Left renal pelvis (tissue), 4 donors: ENCODE data around the gene FAM114A1. TPM values are rescaled to one million over a fixed set of nuclear protein-coding genes. Genes with fewer than 3 reads are reported as not detected.
"Not testable (repeated sequence)": the region's sequence is repeated elsewhere in the genome, so short reads cannot be mapped to it uniquely, and the experiment has no call there.

Experiments used
- DNase-seq, 4 donors: peaks; one replicate each; pipeline ENCODE4 v3.0.0-alpha.2; 2013; ENCODE audit warnings: low read depth in 4 of 4, low spot score in 3 of 4
- polyA plus RNA-seq, 4 donors: library from polyadenylated mRNA; unstranded; fragments of 120-200 nt; gene quantifications; one replicate each; pipeline ENCODE4 v1.2.1, GENCODE V29; 2013; ENCODE audit not compliant: insufficient read length in 4 of 4

Gene FAM114A1
- polyA plus RNA-seq, 4 donors: 29.5 to 85.1 (median 38.2) TPM

DNA sequence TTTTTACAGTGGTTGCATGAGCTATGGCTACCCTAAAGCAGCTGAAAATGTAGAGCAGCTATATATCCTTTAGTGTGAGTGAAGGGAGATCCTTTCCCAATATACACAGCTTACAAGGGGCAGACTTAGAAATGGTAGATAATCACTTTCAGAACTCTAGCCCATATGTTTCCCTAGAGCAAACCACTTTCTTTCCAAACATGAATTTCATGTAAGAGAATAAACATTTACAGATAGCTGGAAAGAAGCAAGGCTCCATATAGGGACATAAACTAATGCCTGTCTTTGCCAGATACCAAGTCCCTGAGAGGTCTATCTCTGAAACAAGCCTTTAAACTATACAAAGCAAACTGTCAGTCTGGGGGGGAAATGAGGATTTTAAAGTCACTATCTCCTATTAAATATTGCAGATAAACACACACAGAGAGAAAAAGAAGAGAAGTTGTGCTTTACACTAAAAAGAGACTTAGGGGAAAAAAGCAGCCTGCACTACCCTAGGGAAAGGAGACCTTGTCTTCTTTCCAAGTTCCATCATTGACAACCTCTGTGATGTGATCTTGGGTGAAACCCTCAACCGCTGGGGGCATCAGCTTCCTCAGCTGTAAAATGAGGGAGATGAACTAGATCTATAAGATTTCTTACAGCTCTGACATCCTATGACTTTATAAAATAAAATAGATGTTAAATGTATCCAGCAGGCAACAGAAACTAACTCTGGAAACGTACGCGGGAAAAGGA, 91.0 kb downstream of the FAM114A1 start:
- DNase-seq: no peak

- DNase-seq: not testable (repeated sequence)
These were observed 91.6 kb downstream of the FAM114A1 start for GRCh38 chr4:38959248-38959647.

DNA sequence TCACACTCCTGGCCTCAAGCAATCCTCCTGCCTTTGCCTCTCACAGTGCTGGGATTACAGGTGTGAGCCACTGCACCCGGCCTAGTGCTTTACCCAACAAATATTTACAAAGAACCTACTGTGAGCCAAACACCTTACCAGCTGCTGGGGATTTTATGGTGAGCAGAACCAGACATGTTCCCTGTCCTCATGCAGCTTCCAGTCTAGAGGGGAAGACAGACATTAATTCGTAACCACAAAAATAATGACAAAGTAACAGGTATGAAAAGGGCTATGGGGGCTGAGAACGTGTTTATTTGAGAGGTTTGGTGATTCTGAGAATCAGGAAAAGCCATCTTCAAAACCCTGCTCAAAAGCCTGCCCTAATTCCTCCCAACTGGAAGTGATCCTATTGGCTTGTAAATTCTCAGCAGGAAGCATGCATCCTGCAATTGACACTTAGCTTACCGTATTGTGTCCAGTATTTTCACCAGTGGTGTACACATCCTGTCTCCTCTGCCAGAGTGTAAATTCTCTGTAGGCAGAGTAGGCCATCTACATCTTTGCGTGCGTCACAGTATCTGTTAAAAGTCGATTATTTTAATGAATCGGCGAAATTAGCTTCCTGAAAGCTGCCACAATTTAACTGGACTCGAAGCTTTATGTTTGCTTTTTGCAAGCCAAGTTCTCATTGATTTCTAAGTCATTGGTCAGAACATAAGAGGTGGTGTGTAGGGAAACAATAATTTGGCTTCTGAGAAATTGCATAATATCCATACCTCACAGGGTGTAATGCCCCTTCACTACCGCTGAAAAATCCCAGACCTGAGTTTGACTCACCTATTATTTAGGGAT, 97.6 kb downstream of the FAM114A1 start:
- no peak for DNase-seq

- DNase-seq: no peak
These were observed 98.3 kb downstream of the FAM114A1 start for GRCh38 chr4:38965866-38966265.

DNA sequence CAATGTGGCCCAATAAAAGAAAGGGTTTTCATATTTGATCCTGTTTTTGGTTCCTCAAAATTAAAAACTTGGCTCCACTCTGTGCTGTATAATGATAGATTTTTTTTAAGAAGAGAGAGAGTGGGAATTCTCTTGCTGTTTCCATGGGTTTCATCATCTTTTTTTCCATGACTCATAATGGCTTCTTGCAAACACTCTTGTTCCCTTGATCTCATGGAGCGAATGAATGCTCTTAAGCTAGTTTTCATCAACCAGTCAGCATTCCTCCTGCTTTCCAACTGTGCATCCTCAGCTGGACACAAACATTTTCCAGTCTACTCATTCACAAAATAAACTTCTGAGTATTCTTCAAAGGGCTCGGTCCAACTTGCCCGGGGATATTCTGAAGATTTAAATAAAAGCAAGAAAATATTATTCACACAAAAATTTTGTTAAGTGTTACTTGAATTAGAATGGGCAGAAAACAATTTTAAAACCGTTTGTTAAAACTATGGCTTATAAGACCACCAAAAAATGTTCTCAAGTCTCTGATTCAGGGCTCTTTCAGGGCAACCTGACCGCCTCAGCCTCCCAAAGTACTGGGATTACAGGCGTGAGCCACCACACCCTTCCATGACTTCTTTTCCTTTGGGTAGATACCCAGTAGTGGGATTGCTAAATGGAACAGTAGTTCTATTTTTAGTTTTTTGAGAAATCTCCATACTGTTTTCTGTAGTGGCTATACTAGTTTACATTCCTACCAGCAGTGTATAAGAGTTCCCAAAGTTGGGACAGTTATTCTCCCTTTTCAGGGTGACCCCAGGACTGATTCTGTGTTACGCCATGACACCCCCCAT, 99.9 kb downstream of the FAM114A1 start:
- no peak for DNase-seq

GRCh38 chr4:38968668-38969067, 101.1 kb downstream of the FAM114A1 start:
- no peak for DNase-seq

DNA sequence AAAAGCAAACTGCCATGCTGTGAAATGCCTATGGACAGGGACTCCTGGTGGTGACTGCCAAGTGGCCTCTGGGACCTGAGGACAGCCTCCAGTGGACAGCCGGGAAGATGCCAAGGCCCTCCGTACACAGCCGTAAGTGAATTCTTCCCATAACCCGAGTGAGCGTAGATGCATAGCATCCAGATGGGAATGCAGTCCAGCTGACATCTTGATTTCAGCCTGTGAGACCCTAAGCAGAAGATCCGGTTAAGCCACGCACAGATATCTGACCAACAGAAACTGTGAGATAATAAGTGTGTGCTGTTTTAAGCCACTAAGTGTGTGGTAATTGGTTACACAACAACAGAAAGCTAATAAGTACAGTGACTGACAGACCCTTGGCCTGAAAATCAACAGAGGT, 108.7 kb downstream of the FAM114A1 start:
- no peak for DNase-seq

GRCh38 chr4:38979081-38979480, 111.5 kb downstream of the FAM114A1 start:
- no peak for DNase-seq

DNA sequence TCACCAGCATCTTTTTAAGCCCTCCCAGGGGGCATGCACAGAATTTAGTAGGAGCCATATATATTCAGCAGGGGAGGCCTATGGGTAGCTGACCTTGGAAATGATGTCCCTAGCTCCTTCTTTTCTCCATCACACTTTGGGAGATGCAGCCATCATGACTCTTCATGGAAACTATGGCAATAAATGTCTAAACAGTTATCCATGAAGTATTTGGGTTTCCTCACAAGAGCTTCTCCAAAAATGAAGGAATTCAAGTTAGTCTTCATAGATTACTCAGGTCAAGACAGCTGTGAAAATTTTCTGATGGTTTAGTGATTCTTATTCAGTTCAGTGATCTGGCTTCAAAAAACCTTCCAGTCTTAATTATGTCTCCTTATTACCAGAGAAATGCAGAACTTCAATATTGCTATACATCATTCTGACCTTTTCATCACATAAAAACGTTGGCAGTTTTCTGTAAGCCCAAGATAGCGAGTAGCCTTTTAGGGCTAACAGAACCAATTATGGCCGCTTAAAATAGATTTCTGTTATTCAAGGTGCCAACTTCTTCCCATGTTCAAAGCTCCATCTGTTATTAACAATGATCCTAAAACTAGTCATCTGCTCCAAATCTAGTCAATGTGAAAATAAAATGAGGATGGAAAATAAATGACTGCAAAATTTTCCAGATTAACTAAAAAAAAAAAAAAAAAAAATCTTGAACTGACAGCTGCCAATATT, 112.1 kb downstream of the FAM114A1 start:
- DNase-seq: no peak

DNA sequence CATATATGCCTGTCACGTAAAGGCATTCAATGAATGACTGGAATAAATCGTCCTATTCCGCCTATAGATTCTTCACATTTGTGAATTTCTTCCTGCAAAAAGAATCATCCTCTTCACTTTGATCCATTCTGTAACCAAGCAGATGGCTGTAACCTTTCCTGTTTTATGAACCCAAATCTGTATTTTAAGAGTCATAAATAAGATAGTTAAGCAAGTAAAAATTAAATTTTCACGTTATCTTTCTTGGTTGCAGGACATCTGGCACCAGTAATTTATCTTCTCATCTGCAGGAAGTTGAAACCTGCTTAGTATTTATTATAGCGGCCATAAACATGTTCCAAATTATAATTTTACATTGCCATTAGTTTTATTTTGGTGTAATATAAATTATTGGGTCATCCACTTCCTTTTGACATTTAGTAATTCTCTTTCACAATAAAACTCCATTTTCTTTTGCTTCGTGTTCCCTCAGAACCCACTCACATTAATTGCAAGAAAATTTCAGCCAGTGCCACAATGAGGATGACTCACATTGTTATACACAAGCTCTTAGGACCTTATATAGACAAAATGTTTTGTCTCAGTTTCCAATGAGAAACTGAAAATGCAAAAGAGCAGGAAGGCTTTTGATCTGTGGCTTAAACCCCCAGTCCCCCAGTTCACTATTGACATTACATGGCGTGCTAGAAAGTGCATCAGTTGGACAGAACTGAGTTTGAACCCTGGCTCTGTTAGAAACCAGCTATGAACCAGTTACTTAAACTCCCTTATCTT, 113.5 kb downstream of the FAM114A1 start:
- no peak for DNase-seq

DNA sequence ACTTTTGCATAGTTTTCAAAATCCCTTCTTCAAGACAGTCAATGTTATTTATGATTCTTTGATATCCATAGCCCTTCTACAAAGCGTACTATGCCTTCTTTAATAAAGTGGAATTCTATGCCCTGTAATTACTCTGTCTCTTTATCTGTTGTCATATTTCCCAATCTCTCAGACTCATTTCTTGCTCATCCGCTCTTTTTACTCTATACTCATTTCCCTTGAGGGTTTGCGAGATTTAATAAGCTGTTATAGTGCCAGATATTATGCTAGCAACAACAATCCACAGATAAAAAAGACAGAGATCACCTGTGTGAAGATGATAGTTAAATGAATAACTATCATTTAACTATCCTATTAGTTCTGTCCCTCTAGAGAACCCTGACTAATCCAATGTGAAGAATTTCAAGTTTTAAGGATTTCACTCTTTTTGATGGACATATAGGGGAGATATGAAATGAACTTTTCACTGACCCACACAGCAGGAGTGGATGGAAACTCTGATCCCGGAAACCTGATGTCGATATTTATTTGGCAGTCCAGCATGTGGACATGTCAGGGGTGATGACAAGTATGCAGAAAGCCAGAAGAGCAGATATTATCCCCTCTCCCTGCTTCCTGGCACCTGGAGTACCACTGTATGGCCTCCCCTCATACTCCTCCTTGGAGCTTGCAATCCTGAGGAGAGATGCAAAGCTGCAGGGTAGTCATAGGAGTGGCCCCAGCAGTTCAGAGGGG, 114.9 kb downstream of the FAM114A1 start:
- no peak for DNase-seq

GRCh38 chr4:38983291-38983690, 115.7 kb downstream of the FAM114A1 start:
- no peak for DNase-seq

DNA sequence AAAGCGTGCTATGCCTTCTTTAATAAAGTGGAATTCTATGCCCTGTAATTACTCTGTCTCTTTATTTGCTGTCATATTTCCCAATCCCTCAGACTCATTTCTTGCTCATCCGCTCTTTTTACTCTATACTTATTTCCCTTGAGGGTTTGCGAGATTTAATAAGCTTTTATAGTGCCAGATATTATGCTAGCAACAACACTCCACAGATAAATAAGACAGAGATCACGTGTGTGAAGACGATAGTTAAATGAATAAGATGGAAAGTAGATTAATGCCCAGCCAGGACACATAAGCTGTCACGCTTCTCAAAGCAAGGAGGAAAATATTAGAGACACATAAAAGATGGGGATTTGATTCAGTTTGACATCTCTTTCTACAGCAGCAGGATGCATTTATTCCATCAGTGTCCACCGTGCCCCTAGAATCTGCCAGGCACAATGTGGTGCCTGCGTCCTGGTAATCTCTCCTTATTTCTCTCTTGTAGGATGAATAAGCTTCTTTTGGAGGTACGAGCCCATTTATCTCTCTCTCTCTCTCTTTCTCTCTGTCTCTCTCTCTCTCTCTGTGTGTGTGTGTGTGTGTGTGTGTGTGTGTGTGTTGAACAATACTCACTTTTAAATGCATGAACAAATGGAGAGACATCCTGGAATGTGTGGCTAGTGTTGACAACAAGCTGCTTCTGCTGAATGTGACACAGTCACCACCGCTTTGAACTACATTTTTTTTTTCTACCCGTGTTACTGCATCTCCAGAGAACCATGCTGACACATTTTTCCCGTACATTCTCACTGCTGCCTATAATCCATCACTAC, 116.4 kb downstream of the FAM114A1 start:
- no peak for DNase-seq

GRCh38 chr4:38985410-38986100, 117.9 kb downstream of the FAM114A1 start:
- DNase-seq: no peak

GRCh38 chr4:38987491-38987890, 119.9 kb downstream of the FAM114A1 start:
- no peak for DNase-seq

DNA sequence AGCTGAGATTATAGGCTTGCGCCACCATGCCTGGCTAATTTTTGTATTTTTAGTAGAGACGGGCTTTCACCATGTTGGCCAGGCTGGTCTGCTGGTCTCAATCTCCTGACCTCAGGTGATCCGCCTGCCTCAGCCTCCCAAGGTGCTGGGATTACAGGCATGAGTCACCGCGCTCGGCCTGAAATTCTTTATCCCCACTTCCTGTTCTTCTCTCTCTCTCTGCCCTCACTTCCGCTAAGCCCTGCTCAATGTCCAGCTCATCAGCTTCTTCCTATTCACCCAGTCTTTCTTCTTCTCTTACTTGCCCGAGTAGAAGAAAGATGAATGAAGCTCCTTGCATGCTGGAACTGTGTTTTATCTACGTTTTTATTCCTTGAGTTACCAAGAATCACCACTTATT, 120.7 kb downstream of the FAM114A1 start:
- not testable (repeated sequence) for DNase-seq

GRCh38 chr4:38989487-38989886, 121.9 kb downstream of the FAM114A1 start:
- DNase-seq: no peak

- DNase-seq: no peak
These were observed 122.6 kb downstream of the FAM114A1 start for GRCh38 chr4:38990241-38990640.
